ENCODE measurements around the gene RBM20. TPM values are rescaled to one million over a fixed set of nuclear protein-coding genes. Genes with fewer than 3 reads are reported as not detected.

The RBM20 gene
- total RNA-seq, 1 donor from 2014 or later = 0.32 TPM

GRCh38 chr10:110784198-110784597, 140.1 kb downstream of the RBM20 start:
- Histone ChIP-seq H3K79me2 (ENCODE audit: low read depth) (no peaks in the 10 kb centered on the region), H3K27me3 (no peaks in the 10 kb centered on the region), H3F3A (ENCODE audit: low read depth) (no peaks in the 10 kb centered on the region), H3K36me3 (no peaks in the 10 kb centered on the region), H3K4me1 (peaks cover 10% of the 10 kb centered on the region), H2AFZ (replicated peaks) (no peak overlapping the region), H3K9me3 (ENCODE audit: low read depth) (no peaks in the 10 kb centered on the region), H3K4me2 (no peak overlapping the region), H3K27ac (no peak overlapping the region), H4K20me1 (ENCODE audit: low read depth) (no peaks in the 10 kb centered on the region), H3K9ac (no peak overlapping the region), H3K4me3 (no peak overlapping the region)
- TF ChIP-seq EZH2phosphoT487 (IDR thresholded peaks at IDR 0.05) (no peak), CTCF (IDR thresholded peaks at IDR 0.05) (no peak), EZH2 (IDR thresholded peaks at IDR 0.05) (no peak)
- Mint-ChIP-seq H3K9me3 (no peaks in the 10 kb centered on the region), H3K36me3 (no peaks in the 10 kb centered on the region), H3K4me1 (peaks cover 23% of the 10 kb centered on the region), H3K27me3 (ENCODE audit: insufficient read depth, low read depth) (peaks cover 16% of the 10 kb centered on the region), H3K4me3 (no peak overlapping the region), H3K27ac (no peak overlapping the region)
- no peak for DNase-seq (ENCODE audit: low spot score)

GRCh38 chr10:110786172-110786571, 142.0 kb downstream of the RBM20 start:
- Histone ChIP-seq H3F3A (ENCODE audit: low read depth) (no peaks in the 10 kb centered on the region), H3K9me3 (ENCODE audit: low read depth) (no peaks in the 10 kb centered on the region), H2AFZ (replicated peaks) (peak overlapping the region; percentile 91), H3K27me3 (no peaks in the 10 kb centered on the region), H3K4me2 (no peak overlapping the region), H3K79me2 (ENCODE audit: low read depth) (no peaks in the 10 kb centered on the region), H3K36me3 (no peaks in the 10 kb centered on the region), H3K9ac (no peak overlapping the region), H3K4me1 (peaks cover 16% of the 10 kb centered on the region), H4K20me1 (ENCODE audit: low read depth) (no peaks in the 10 kb centered on the region), H3K27ac (peak overlapping the region; percentile 9), H3K4me3 (no peak overlapping the region)
- no peaks in the 10 kb centered on the region for H3K36me3 Mint-ChIP-seq
- no peak overlapping the region for H3K4me3 Mint-ChIP-seq
- H3K27ac Mint-ChIP-seq = peak overlapping the region; percentile 30
- TF ChIP-seq EZH2 (IDR thresholded peaks at IDR 0.05) (no peak), EZH2phosphoT487 (IDR thresholded peaks at IDR 0.05) (no peak), CTCF (IDR thresholded peaks at IDR 0.05) (no peak)
- peaks cover 15% of the 10 kb centered on the region for H3K27me3 Mint-ChIP-seq (ENCODE audit: insufficient read depth, low read depth)
- no peaks in the 10 kb centered on the region for H3K9me3 Mint-ChIP-seq
- H3K4me1 Mint-ChIP-seq = peaks cover 16% of the 10 kb centered on the region
- DNase-seq (ENCODE audit: low spot score) = no peak

GRCh38 chr10:110788620-110789385, 144.7 kb downstream of the RBM20 start:
- Histone ChIP-seq H3K4me3 (no peak overlapping the region), H3K27ac (no peak overlapping the region), H3K36me3 (no peaks in the 10 kb centered on the region), H3K4me1 (peaks cover 23% of the 10 kb centered on the region), H3K79me2 (ENCODE audit: low read depth) (no peaks in the 10 kb centered on the region), H2AFZ (replicated peaks) (no peak overlapping the region), H3K4me2 (no peak overlapping the region), H3F3A (ENCODE audit: low read depth) (peaks cover under 1% of the 10 kb centered on the region), H3K9ac (no peak overlapping the region), H4K20me1 (ENCODE audit: low read depth) (no peaks in the 10 kb centered on the region), H3K27me3 (no peaks in the 10 kb centered on the region), H3K9me3 (ENCODE audit: low read depth) (no peaks in the 10 kb centered on the region)
- Mint-ChIP-seq H3K4me1 (peaks cover 23% of the 10 kb centered on the region), H3K27ac (no peak overlapping the region), H3K4me3 (no peak overlapping the region), H3K27me3 (ENCODE audit: insufficient read depth, low read depth) (peaks cover 9% of the 10 kb centered on the region), H3K9me3 (no peaks in the 10 kb centered on the region), H3K36me3 (no peaks in the 10 kb centered on the region)
- no peak for DNase-seq (ENCODE audit: low spot score)
- no peak for TF ChIP-seq CTCF (IDR thresholded peaks at IDR 0.05)
- TF ChIP-seq EZH2phosphoT487 (IDR thresholded peaks at IDR 0.05) = no peak
- TF ChIP-seq EZH2 (IDR thresholded peaks at IDR 0.05) = no peak

All from neural progenitor cell (in vitro differentiated cells).